SJCRH30 (cell line): ENCODE measurements around the gene BPGM. TPM values are rescaled to one million over a fixed set of nuclear protein-coding genes. Genes with fewer than 3 reads are reported as not detected.

ENCODE experiments used
- DNase-seq, 2 experiments: peaks; one replicate each; pipeline ENCODE4 v3.0.0-alpha.2; 2015 to 2020
- H3K27ac ChIP-seq: fragments of 250-450 bp; sonication (Bioruptor Pico); 2 replicates; pipeline ENCODE4 v1.5.1; 2020; ENCODE audit warnings: mild to moderate bottlenecking, moderate library complexity
- H3K27me3 ChIP-seq: fragments of 250-450 bp; sonication (Bioruptor Pico); 2 replicates; pipeline ENCODE4 v1.5.1; 2020; ENCODE audit warnings: mild to moderate bottlenecking, moderate library complexity
- H3K36me3 ChIP-seq: fragments of 250-450 bp; sonication (Bioruptor Pico); 2 replicates; pipeline ENCODE4 v1.5.1; 2020; ENCODE audit warnings: mild to moderate bottlenecking, moderate library complexity
- H3K4me1 ChIP-seq: fragments of 250-450 bp; sonication (Bioruptor Pico); 2 replicates; pipeline ENCODE4 v1.5.1; 2020; ENCODE audit warnings: mild to moderate bottlenecking, moderate library complexity
- H3K4me3 ChIP-seq: fragments of 250-450 bp; sonication (Bioruptor Pico); 2 replicates; pipeline ENCODE4 v1.5.1; 2020; ENCODE audit warnings: mild to moderate bottlenecking, moderate library complexity
- H3K9me3 ChIP-seq: fragments of 250-450 bp; sonication (Bioruptor Pico); replicated peaks from 2 replicates; pipeline ENCODE4 v1.5.1; 2020; ENCODE audit warnings: mild to moderate bottlenecking, moderate library complexity
- total RNA-seq: library from RNA; depleted of rRNA; stranded (reverse); fragments of >200 nt; shearing (Covaris generic); gene quantifications from 2 replicates; pipeline ENCODE4 v1.2.3, GENCODE V29; 2014

Gene BPGM
- total RNA-seq, 1 experiment from 2014 or later = 20.6 TPM

DNA sequence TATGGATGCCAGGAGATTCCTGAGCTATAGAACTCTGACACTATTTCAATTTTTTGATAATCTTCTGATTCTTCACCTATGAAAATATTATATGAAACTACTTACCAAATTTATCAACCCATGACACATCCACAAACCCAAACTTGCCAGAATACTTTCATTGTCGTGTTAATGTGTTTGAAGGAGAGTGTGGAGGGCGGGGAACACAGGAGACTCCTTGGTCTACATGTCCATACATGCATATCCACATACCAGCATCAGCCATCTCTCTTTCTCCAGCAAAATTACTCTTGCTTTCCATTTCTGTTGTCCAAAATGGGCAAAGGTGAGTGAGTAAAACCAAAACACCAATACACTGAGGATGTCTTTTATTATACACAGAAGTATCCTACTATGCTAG, 23.5 kb upstream of the BPGM start:
- Histone ChIP-seq H3K4me3 (no peak overlapping the region), H3K36me3 (no peaks in the 10 kb centered on the region), H3K4me1 (peaks cover 6% of the 10 kb centered on the region), H3K9me3 (no peaks in the 10 kb centered on the region), H3K27ac (no peak overlapping the region), H3K27me3 (no peaks in the 10 kb centered on the region)
- no peak for DNase-seq

DNA sequence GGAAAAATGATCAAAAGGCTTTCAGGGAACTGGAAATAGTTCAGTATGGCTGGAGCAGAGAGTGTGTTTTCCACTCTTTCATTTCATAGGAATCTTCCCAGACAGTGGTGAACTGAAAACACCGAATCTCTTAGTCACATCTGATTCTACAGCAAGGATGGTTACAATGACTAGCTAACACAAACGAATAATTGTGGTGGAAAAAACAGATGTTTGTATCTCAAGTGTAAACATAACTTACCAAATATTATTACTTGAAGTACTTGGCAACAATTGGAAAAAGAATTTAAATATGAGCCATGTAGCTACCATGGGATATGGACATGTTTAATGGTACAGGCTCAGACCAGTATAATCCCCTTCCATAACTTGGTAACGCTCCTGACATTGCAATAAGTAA, 21.1 kb upstream of the BPGM start:
- Histone ChIP-seq H3K27me3 (no peaks in the 10 kb centered on the region), H3K9me3 (no peaks in the 10 kb centered on the region), H3K4me3 (no peak overlapping the region), H3K4me1 (no peaks in the 10 kb centered on the region), H3K36me3 (no peaks in the 10 kb centered on the region), H3K27ac (no peak overlapping the region)
- no peak for DNase-seq

DNA sequence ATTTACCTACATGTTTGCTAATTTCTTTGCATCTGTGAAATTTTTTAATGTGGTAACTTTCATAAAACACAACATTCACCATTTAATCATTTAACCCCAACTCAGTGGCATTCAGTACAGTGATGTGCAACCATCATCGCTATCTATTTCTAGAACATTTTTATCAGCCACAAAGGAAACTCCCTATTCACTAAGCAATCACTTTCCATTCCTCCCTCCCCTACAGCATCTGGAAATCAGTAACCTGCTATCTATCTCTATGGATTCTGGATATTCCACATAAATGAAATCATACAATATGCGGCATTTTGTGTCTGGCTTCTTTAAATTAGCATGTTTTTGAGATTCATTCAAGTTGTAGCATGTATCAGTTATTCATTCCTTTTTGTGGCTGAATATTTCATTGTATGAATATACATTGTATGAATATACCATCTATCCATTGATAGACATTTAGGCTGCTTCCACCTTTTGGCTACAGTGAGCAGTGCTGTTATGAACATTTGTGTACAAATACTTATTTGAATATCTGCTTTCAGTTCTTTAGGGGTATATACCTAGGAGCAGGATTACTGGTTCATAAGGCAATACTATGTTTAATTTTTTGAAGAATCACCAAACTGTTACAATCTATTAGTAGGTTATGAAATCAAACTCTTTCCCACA, 19.4 kb upstream of the BPGM start:
- no peaks in the 10 kb centered on the region for H3K27me3 ChIP-seq
- H3K9me3 ChIP-seq = no peaks in the 10 kb centered on the region
- no peak for DNase-seq
- H3K4me1 ChIP-seq = no peaks in the 10 kb centered on the region
- H3K36me3 ChIP-seq = no peaks in the 10 kb centered on the region
- no peak overlapping the region for H3K4me3 ChIP-seq
- H3K27ac ChIP-seq = no peak overlapping the region

DNA sequence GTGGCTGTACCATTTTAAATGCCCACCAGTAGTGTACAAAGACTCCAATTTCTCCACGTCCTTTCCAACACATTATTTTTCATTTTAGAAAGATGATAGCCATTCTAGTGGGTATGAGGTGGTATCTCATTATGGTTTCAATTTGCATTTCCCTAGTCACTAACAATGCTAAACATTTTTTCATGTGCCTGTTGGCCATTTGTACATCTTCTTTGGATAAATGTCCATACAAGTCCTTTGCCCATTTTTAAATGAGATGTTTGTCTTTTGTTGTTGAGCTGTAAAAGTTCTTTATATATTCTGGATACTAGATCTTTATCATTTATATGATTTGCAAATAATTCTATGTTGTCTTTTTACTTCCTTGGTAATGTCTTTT, 18.9 kb upstream of the BPGM start:
- Histone ChIP-seq H3K27me3 (no peaks in the 10 kb centered on the region), H3K4me1 (no peaks in the 10 kb centered on the region)
- DNase-seq = no peak

DNA sequence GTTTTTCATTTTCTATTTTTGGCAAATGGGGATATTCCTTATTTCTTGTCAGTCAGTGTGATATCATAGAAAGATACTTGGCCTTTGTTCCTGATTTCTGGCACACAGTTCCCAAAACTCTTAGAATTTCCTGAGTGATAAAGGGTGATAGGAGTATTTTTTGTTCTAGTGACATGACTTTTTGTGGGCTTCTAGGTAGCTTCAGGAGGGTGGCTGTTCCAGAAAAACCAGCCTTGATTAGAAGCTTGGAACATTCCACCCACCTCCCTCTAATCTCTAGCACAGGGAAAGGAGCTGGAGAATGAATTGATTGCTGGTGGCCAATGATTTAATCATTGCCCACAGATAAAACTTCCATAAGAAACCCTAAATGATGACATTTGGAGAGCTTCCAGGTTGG, 17.2 kb upstream of the BPGM start:
- Histone ChIP-seq H3K27me3 (no peaks in the 10 kb centered on the region), H3K9me3 (no peaks in the 10 kb centered on the region), H3K4me3 (no peak overlapping the region), H3K27ac (no peak overlapping the region), H3K36me3 (no peaks in the 10 kb centered on the region), H3K4me1 (no peaks in the 10 kb centered on the region)
- no peak for DNase-seq

More for the DNA sequence above, 18.9 kb upstream of the BPGM start:
- Histone ChIP-seq H3K36me3 (no peaks in the 10 kb centered on the region), H3K4me3 (no peak overlapping the region), H3K27ac (no peak overlapping the region), H3K9me3 (no peaks in the 10 kb centered on the region)

DNA sequence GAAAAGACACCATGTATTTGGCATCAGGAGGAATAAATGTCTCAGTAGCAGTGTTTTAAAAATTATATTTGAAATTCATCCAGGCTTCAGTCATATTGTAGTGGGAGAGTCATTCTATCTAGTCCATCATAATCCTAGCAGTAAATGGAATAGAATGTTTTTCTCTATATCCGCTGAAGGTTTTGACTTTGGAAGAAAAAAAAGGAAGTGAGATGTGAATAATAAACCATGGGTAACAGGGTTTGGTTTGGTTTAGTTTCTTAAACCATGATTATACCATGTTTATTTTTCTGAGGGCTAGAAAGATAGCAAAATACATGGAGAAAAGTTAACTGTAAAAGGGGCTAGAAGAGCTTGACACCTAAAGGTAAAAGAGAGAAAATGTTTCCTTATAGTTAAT, 16.4 kb upstream of the BPGM start:
- no peak for DNase-seq
- no peaks in the 10 kb centered on the region for H3K36me3 ChIP-seq
- H3K27me3 ChIP-seq = no peaks in the 10 kb centered on the region
- H3K9me3 ChIP-seq = no peaks in the 10 kb centered on the region
- H3K27ac ChIP-seq = no peak overlapping the region
- no peak overlapping the region for H3K4me3 ChIP-seq
- H3K4me1 ChIP-seq = no peaks in the 10 kb centered on the region

DNA sequence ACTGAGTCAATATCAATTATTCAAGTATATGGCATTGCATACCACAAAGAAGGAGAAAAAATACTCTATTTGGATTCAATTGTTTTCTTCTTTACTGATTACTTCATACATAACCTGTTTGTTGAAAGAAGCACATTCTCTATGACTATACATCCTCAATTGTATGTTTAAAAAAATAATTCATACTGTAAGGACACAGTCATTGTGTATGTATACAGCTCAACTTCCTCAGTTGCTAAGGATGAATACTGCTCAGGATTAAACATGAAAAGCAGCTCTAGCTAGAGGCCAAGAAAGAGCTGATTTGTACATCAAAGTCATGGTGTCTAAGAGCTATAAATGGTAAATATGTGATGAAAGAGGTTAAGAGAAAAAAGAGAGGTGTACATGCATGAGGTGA, 15.8 kb upstream of the BPGM start:
- no peaks in the 10 kb centered on the region for H3K4me1 ChIP-seq
- H3K9me3 ChIP-seq = no peaks in the 10 kb centered on the region
- no peak overlapping the region for H3K4me3 ChIP-seq
- no peak for DNase-seq
- H3K36me3 ChIP-seq = no peaks in the 10 kb centered on the region
- no peaks in the 10 kb centered on the region for H3K27me3 ChIP-seq
- no peak overlapping the region for H3K27ac ChIP-seq

DNA sequence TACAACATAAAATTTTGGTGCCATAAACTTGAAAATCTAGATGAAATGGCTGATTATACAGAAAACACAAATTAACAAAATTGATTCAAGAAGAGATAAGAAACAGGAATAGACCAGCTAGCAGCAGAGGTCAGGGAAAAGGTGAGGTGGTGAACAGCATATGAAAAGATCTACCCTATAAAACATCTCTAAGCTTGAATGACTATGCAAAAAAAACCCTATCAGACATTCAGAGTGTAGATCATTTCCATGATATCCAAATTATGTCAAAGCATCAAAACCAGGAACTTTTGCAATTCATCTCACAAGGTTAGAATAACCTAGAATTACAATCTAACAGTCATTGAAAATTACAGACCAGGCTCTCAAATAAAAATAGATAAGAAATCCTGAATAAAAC, 14.6 kb upstream of the BPGM start:
- no peak overlapping the region for H3K4me3 ChIP-seq
- H3K4me1 ChIP-seq = no peaks in the 10 kb centered on the region
- no peaks in the 10 kb centered on the region for H3K27me3 ChIP-seq

DNA sequence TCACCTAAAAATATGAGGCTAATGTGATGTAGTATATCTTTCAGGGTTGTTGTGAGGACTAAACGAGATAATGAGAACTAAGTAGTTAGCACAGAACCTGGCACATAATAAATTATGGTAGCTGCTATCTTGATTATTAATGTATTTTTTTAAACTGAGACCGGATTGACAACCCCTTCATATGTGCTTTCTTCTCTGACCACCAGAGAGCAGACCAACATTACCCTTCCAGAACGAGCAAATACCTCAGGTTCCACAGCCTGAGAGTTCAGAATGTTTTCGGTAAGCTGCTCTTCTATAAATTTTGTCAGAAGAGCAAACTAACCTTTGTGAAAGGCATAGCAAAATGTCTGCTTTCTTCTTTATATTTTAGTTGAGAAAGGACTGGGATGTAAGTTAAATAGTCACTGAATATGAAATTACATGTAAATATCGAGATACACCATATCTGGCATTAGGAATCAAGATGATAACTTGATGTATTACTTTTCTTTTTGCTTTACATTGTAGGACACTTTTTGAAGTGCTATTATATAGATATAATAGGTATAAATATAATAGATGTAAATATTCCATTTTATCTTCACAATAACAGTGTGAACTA, 13.6 kb upstream of the BPGM start:
- peak; percentile 27 to 62 for DNase-seq
- no peaks in the 10 kb centered on the region for H3K27me3 ChIP-seq
- no peaks in the 10 kb centered on the region for H3K4me1 ChIP-seq
- H3K4me3 ChIP-seq = no peak overlapping the region
- no peaks in the 10 kb centered on the region for H3K9me3 ChIP-seq
- no peaks in the 10 kb centered on the region for H3K36me3 ChIP-seq
- H3K27ac ChIP-seq = no peak overlapping the region

More for the DNA sequence above, 14.6 kb upstream of the BPGM start:
- Histone ChIP-seq H3K36me3 (no peaks in the 10 kb centered on the region), H3K27ac (no peak overlapping the region), H3K9me3 (no peaks in the 10 kb centered on the region)
- no peak for DNase-seq

DNA sequence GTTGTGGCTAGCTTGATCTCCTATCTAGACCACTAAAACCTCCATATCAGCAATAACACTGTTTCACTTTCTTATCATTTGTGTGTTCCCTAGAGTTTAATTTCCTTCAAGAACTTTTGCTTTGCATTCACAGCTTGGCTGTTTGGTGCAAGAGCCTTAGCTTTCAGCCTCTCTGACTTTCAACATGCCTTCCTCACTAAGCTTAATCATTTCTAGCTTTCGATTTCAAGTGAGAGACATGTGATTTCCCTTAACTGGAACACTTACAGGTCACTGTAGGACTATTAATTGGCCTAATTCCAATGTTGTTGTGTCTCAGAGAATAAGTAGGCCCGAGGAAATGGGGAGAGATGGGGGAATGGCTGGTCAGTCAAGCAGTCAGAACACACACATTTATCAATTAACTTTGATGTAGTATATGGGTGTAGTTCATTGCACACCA, 10.6 kb upstream of the BPGM start:
- 0 out of 2 replicates have a peak, but pooled peaks cover 9% of the 10 kb centered on the region for H3K27me3 ChIP-seq
- H3K4me3 ChIP-seq = no peak overlapping the region
- no peak for DNase-seq
- no peak overlapping the region for H3K27ac ChIP-seq
- H3K36me3 ChIP-seq = no peaks in the 10 kb centered on the region
- H3K4me1 ChIP-seq = no peaks in the 10 kb centered on the region
- no peaks in the 10 kb centered on the region for H3K9me3 ChIP-seq

DNA sequence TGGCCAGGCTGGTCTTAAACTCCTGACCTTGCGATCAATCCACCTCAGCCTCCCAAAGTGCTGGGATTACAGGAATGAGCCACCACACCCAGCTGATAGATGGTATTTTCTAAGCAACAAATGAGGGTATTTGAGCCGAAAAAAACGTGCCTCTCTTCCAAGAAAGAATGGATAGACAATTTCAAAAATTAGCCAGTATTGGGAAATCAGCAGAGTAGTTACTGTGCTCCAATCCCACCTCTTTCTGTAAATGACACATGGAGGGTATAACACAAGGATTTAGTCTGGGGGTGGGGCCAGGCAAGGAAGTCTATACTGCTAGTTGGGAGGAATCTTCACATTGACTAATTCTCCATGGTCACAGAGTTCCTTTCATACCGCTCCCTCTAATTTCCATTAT, 9.2 kb upstream of the BPGM start:
- 0 out of 2 replicates have a peak, but pooled peaks cover 9% of the 10 kb centered on the region for H3K27me3 ChIP-seq
- no peaks in the 10 kb centered on the region for H3K36me3 ChIP-seq
- no peak overlapping the region for H3K27ac ChIP-seq
- no peak for DNase-seq
- H3K9me3 ChIP-seq = no peaks in the 10 kb centered on the region
- no peak overlapping the region for H3K4me3 ChIP-seq
- no peaks in the 10 kb centered on the region for H3K4me1 ChIP-seq

DNA sequence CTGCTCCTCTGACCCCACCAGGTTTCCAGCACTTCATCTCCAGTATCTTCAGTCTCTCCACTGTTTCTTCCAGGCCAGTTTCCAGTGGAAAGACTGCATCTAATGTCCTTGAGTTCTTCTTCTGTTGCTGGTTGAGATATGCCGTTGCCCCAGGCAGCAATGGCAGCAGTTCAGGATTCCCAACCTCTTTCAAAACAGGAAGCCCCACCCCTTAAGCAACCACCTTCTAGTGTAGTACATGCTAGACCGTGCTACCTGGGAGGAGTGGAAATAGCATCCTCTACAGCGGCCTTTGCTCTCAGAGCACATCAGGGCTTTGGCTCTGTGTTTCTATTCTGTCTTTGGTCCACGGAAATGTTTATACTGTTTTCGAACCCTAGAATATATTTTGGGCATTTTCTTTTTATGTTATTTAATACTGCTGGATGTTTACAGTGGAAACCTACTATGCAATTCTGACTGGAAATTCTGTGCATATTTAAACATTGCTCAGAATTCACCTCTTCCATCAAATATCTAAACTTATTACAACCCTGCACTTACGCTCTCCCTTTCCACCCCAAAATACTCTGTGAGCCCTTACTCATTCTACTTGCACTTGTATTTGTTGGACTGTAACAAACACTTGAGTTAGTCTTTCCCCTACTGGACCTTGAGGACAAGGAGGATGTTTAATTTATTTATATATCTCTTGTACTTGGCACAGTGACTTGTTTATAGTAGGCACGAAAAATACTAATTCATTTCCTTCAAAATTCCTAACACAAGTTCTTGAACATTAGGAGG, 8.5 kb upstream of the BPGM start:
- no peak overlapping the region for H3K27ac ChIP-seq

DNA sequence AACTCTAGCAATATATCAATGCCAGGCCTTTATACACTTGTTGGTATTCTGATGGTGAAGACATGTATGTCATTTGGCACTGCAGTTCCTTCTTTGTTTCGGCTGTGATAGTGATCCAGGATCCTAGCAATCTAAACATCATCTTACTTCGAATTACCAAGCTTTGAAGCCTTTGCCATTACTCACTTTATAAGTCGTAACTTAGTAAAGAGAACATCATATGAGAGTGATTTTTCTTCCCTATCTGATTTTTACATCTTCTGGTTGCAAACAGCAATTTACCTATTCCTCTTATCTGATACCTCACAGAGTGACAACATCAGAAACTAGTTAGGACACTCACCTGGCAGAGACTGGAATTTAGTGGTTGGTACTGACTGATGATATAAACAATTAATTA, 7.6 kb upstream of the BPGM start:
- Histone ChIP-seq H3K9me3 (no peaks in the 10 kb centered on the region), H3K36me3 (no peaks in the 10 kb centered on the region), H3K27ac (no peak overlapping the region), H3K4me3 (no peak overlapping the region), H3K27me3 (0 out of 2 replicates have a peak, but pooled peaks cover 9% of the 10 kb centered on the region), H3K4me1 (no peaks in the 10 kb centered on the region)
- DNase-seq = no peak

More for the DNA sequence above, 8.5 kb upstream of the BPGM start:
- H3K27me3 ChIP-seq = 0 out of 2 replicates have a peak, but pooled peaks cover 9% of the 10 kb centered on the region
- H3K9me3 ChIP-seq = no peaks in the 10 kb centered on the region
- H3K4me1 ChIP-seq = no peaks in the 10 kb centered on the region
- no peak overlapping the region for H3K4me3 ChIP-seq
- no peaks in the 10 kb centered on the region for H3K36me3 ChIP-seq
- no peak for DNase-seq

DNA sequence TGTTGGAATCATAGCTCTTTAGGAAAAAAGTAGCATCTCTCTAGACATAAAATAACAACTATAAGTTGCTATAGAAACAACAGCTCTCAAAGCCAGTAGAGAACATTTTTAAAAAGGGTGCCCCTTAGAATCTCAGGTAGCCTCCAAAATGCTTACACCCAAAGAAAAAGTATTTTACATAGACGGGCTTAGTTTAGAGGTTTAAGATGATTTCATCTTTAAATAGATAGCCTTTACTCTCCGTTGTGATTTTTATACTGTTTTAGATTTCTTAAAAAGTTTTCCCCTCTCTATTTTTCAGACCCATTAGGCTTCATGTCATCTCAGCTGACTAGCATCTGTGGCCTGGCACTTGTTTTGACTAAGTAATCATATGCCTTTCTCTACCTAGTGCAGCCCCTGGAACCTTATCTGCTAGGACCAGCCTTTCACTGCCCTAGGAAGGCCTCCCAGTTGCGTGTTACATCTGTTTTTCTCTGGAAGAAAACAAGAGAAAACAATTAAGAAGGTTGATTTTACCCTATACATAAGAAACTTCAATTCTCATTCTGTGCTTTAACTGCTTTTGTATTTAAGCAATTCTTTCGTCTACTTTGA, 6.9 kb upstream of the BPGM start:
- no peak overlapping the region for H3K27ac ChIP-seq
- H3K36me3 ChIP-seq = no peaks in the 10 kb centered on the region
- no peak overlapping the region for H3K4me3 ChIP-seq
- no peaks in the 10 kb centered on the region for H3K9me3 ChIP-seq
- no peaks in the 10 kb centered on the region for H3K4me1 ChIP-seq
- H3K27me3 ChIP-seq = 0 out of 2 replicates have a peak, but pooled peaks cover 9% of the 10 kb centered on the region
- no peak for DNase-seq
